GM12878 (cell line): ENCODE data around the gene MIEF1. TPM values are rescaled to one million over a fixed set of nuclear protein-coding genes. Genes with fewer than 3 reads are reported as not detected.

Experiments used
- CEBPB ChIP-seq, 2 experiments: fragments of 150-350 bp in 1 of 2; IDR thresholded peaks; 2 replicates each; pipeline ENCODE4 v1.6.1; 2012 to 2014; ENCODE audit warnings: low read depth in 2 of 2, low read length in 2 of 2, borderline replicate concordance in 1 of 2, inconsistent platforms in 1 of 2
- CHD2 ChIP-seq: IDR thresholded peaks from 2 replicates; pipeline ENCODE4 v1.6.1; 2011; ENCODE audit warnings: low read depth, low read length, improper control_type of control experiment, borderline replicate concordance
- E2F4 ChIP-seq: IDR thresholded peaks from 2 replicates; pipeline ENCODE4 v1.6.1; 2012; ENCODE audit warnings: low read depth, low read length, improper control_type of control experiment
- EP300 ChIP-seq, 2 experiments: fragments of 150-350 bp in 1 of 2; IDR thresholded peaks; 2 replicates each; pipeline ENCODE4 v1.6.1; 2011 to 2012; ENCODE audit warnings: low read depth in 2 of 2, low read length in 2 of 2, borderline replicate concordance in 1 of 2, improper control_type of control experiment in 1 of 2, inconsistent platforms in 1 of 2; ENCODE audit not compliant: control insufficient read depth in 1 of 2
- ESRRA ChIP-seq: IDR thresholded peaks from 2 replicates; pipeline ENCODE4 v1.6.1; 2012; ENCODE audit warnings: mild to moderate bottlenecking, low read length, improper control_type of control experiment
- GATAD2B ChIP-seq: fragments of 450-650 bp; conservative IDR thresholded peaks from 2 replicates; pipeline ENCODE4 v1.6.1; 2017; ENCODE audit warnings: low read depth, mild to moderate bottlenecking, moderate library complexity
- HDGF ChIP-seq: fragments of 450-650 bp; IDR thresholded peaks from 2 replicates; pipeline ENCODE4 v1.6.1; 2016; ENCODE audit warnings: antibody characterized with exemption
- IRF4 ChIP-seq: IDR thresholded peaks from 2 replicates; pipeline ENCODE4 v1.6.1; 2011; ENCODE audit warnings: low read depth, low read length
- MTA3 ChIP-seq: IDR thresholded peaks from 2 replicates; pipeline ENCODE4 v1.6.1; 2012; ENCODE audit warnings: low read length, inconsistent platforms, borderline replicate concordance
- POLR2A ChIP-seq: IDR thresholded peaks from 2 replicates; pipeline ENCODE4 v1.6.1; 2011; ENCODE audit warnings: low read depth, mild to moderate bottlenecking, low read length
- POU2F2 ChIP-seq: IDR thresholded peaks from 3 replicates; pipeline ENCODE4 v1.6.1; 2011; ENCODE audit warnings: low read depth, mild to moderate bottlenecking, low read length, borderline replicate concordance
- SMAD1 ChIP-seq: fragments of 450-650 bp; IDR thresholded peaks from 2 replicates; pipeline ENCODE4 v1.6.1; 2018; ENCODE audit warnings: mild to moderate bottlenecking, low read depth; ENCODE audit not compliant: partially characterized antibody
- SUZ12 ChIP-seq: fragments of 200-600 bp; sonication (generic); IDR thresholded peaks from one replicate; pipeline ENCODE4 v1.6.1; 2018; ENCODE audit warnings: antibody characterized with exemption, mild to moderate bottlenecking; ENCODE audit not compliant: unreplicated experiment
- YBX1 ChIP-seq: fragments of 450-650 bp; IDR thresholded peaks from 2 replicates; pipeline ENCODE4 v1.6.1; 2016; ENCODE audit warnings: antibody characterized with exemption
- ZBED1 ChIP-seq: IDR thresholded peaks from 2 replicates; pipeline ENCODE4 v1.6.1; 2016; ENCODE audit warnings: borderline replicate concordance
- ZBTB4 ChIP-seq: fragments of 450-650 bp; formaldehyde crosslinking; IDR thresholded peaks from 2 replicates; pipeline ENCODE4 v1.4.0; 2022; ENCODE audit warnings: mild to moderate bottlenecking, moderate library complexity
- ZNF274 ChIP-seq: IDR thresholded peaks from one replicate; pipeline ENCODE4 v1.8.0; 2011; ENCODE audit not compliant: insufficient read length, insufficient read depth
- ZSCAN29 ChIP-seq: fragments of 450-650 bp; IDR thresholded peaks from 2 replicates; pipeline ENCODE4 v1.6.1; 2017; ENCODE audit warnings: mild to moderate bottlenecking, moderate library complexity
- polyA plus RNA-seq, 11 experiments: library from polyadenylated mRNA; depleted of rRNA in 4 of 11; unstranded in 6 of 11; stranded (reverse) in 5 of 11; fragments of >200 nt; fragmentation: Nextera tagmentation in 4 of 11; fragmentation: Illumina TruSeq in 1 of 11; extraction: Ambion mirVana in 4 of 11; extraction: Trizol in 1 of 11; gene quantifications; 1 replicate in 1 of 11; 2 replicates in 10 of 11; pipeline versions ENCODE4 v1.2.1 to v1.2.3, GENCODE V29; 2011 to 2016; ENCODE audit warnings: inconsistent platforms in 2 of 11, missing spikeins in 2 of 11, low read depth in 1 of 11
- total RNA-seq, 4 experiments: library from RNA; depleted of rRNA in 3 of 4; stranded (reverse); fragments of >200 nt in 3 of 4; fragmentation: Illumina TruSeq in 1 of 4; extraction: Trizol in 1 of 4; gene quantifications; 2 replicates each; pipeline versions ENCODE4 v1.2.1 to v1.2.3, GENCODE V29; 2013 to 2021
- TF ChIP-seq, protein P1 (sequence below): fragments of 150-350 bp; IDR thresholded peaks from 2 replicates; pipeline ENCODE4 v1.6.1; 2016; ENCODE audit warnings: low read depth, low read length
- TF ChIP-seq, protein P2 (sequence below): fragments of 450-650 bp; IDR thresholded peaks from 2 replicates; pipeline ENCODE4 v1.6.1; 2018; ENCODE audit warnings: borderline replicate concordance, mild to moderate bottlenecking; ENCODE audit not compliant: partially characterized antibody

MIEF1 gene
- total and polyA plus RNA-seq, 10 of the 15 experiments (the other 5 are each of a cell fraction or from before 2014, with no cell fraction given), result 12.4 to 52.3 (median 29.3) TPM

DNA sequence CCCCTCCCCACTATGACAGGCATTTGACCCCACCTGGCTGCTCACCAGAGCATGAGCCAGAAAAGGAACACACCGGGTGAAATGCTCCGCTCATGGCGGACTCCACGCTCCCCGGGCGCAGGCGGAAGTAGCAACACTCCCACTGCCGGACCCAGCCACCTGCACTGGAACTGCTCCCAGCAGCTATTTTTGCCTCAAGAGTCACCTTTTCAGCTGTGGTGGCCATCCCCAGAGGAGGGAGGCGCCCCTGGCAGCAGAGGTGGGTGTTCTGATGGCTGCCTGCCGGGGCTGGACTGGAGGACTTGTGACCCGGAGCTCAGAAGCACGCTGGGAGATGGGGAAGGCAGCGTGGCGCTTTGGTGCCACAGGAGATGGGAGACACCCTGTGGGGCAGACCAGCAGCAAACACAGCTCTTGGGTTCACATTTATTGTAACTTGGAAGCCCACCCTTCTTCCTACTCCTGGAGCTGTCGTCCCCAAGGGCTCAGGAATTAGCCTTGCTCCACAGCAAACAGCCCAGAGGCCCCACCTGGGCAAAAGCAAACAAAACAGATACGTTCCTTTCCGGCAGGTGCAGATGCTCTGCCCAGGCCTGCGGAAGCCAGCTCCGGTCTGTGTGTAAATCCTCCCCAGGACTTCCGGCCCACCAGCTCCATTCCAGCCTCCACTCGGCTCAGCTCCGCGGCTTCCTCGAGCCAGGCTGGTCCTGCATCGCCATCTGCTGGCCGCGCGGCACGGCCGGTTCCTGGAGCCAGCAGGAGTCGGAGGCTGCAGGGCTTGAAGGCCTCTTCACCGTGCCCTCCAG is 26.8 kb downstream of the MIEF1 start (continued):
- TF ChIP-seq, protein P1, sequence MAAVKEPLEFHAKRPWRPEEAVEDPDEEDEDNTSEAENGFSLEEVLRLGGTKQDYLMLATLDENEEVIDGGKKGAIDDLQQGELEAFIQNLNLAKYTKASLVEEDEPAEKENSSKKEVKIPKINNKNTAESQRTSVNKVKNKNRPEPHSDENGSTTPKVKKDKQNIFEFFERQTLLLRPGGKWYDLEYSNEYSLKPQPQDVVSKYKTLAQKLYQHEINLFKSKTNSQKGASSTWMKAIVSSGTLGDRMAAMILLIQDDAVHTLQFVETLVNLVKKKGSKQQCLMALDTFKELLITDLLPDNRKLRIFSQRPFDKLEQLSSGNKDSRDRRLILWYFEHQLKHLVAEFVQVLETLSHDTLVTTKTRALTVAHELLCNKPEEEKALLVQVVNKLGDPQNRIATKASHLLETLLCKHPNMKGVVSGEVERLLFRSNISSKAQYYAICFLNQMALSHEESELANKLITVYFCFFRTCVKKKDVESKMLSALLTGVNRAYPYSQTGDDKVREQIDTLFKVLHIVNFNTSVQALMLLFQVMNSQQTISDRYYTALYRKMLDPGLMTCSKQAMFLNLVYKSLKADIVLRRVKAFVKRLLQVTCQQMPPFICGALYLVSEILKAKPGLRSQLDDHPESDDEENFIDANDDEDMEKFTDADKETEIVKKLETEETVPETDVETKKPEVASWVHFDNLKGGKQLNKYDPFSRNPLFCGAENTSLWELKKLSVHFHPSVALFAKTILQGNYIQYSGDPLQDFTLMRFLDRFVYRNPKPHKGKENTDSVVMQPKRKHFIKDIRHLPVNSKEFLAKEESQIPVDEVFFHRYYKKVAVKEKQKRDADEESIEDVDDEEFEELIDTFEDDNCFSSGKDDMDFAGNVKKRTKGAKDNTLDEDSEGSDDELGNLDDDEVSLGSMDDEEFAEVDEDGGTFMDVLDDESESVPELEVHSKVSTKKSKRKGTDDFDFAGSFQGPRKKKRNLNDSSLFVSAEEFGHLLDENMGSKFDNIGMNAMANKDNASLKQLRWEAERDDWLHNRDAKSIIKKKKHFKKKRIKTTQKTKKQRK, result no peak
- TF ChIP-seq MTA3, result no peak
- peak; percentile 76 for TF ChIP-seq CHD2
- peak; percentile 93 for TF ChIP-seq POU2F2
- TF ChIP-seq SMAD1, result no peak
- TF ChIP-seq, protein P2, sequence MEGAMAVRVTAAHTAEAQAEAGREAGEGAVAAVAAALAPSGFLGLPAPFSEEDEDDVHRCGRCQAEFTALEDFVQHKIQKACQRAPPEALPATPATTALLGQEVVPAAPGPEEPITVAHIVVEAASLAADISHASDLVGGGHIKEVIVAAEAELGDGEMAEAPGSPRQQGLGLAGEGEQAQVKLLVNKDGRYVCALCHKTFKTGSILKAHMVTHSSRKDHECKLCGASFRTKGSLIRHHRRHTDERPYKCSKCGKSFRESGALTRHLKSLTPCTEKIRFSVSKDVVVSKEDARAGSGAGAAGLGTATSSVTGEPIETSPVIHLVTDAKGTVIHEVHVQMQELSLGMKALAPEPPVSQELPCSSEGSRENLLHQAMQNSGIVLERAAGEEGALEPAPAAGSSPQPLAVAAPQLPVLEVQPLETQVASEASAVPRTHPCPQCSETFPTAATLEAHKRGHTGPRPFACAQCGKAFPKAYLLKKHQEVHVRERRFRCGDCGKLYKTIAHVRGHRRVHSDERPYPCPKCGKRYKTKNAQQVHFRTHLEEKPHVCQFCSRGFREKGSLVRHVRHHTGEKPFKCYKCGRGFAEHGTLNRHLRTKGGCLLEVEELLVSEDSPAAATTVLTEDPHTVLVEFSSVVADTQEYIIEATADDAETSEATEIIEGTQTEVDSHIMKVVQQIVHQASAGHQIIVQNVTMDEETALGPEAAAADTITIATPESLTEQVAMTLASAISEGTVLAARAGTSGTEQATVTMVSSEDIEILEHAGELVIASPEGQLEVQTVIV, result no peak
- TF ChIP-seq ESRRA, result peak; percentile 93
- TF ChIP-seq CEBPB (IDR thresholded peaks at IDR 0.05; ENCODE audit: borderline replicate concordance in 1 of 2, low read depth in 2 of 2, low read length in 2 of 2), result no peak
- TF ChIP-seq ZBED1, result 0 out of 2 replicates have a peak, but pooled peaks have one; percentile 39
- TF ChIP-seq HDGF, result 0 out of 2 replicates have a peak, but pooled peaks have one; percentile 13
- TF ChIP-seq ZNF274, result no peak
- 0 out of 2 replicates have a peak, but pooled peaks have one; percentile 29 for TF ChIP-seq E2F4
- TF ChIP-seq YBX1, result no peak
- peak; percentile 59 to 70; a peak in 3 of 4 replicates for TF ChIP-seq EP300 (IDR thresholded peaks at IDR 0.05; ENCODE audit: borderline replicate concordance in 1 of 2, control insufficient read depth in 1 of 2, low read depth in 2 of 2, low read length in 2 of 2)
- TF ChIP-seq IRF4, result peak; percentile 89
- no peak for TF ChIP-seq ZBTB4 (CRISPR knock-in tag)
- TF ChIP-seq POLR2A, result peak; percentile 62
- peak; percentile 98 for TF ChIP-seq ZSCAN29
- peak; percentile 74 for TF ChIP-seq GATAD2B
- no peak for TF ChIP-seq SUZ12
